Measurements from ENCODE around the gene STIM1.
"Not testable (repeated sequence)": the region's sequence is repeated elsewhere in the genome, so short reads cannot be mapped to it uniquely, and the experiment has no call there.

STIM1 gene

GRCh38 chr11:3856856-3857553 lies 1.5 kb downstream of the STIM1 start:
- no peak for DNase-seq

GRCh38 chr11:3857628-3858027 lies 2.2 kb downstream of the STIM1 start:
- no peak for DNase-seq

GRCh38 chr11:3859373-3859881 lies 4.0 kb downstream of the STIM1 start:
- DNase-seq: peak in 1 of 2 experiments; percentile 52

- no peak for DNase-seq
Observed at GRCh38 chr11:3860375-3860774, 4.9 kb downstream of the STIM1 start.

GRCh38 chr11:3860898-3861393 lies 5.5 kb downstream of the STIM1 start:
- not testable (repeated sequence) for DNase-seq

GRCh38 chr11:3861683-3862082 lies 6.2 kb downstream of the STIM1 start:
- no peak for DNase-seq

GRCh38 chr11:3865388-3866193 lies 10.1 kb downstream of the STIM1 start:
- DNase-seq: no peak

GRCh38 chr11:3866206-3866605 lies 10.7 kb downstream of the STIM1 start:
- no peak for DNase-seq

GRCh38 chr11:3866836-3867208 lies 11.4 kb downstream of the STIM1 start:
- DNase-seq: no peak

- no peak for DNase-seq
Observed at GRCh38 chr11:3867209-3868091, 12.0 kb downstream of the STIM1 start.

- DNase-seq: no peak
Observed at GRCh38 chr11:3873712-3874349, 18.4 kb downstream of the STIM1 start.

GRCh38 chr11:3876613-3877012 lies 21.1 kb downstream of the STIM1 start:
- no peak for DNase-seq

GRCh38 chr11:3877364-3878257 lies 22.1 kb downstream of the STIM1 start:
- DNase-seq: no peak

GRCh38 chr11:3878258-3878584 lies 22.8 kb downstream of the STIM1 start:
- no peak for DNase-seq

- DNase-seq: no peak
Observed at GRCh38 chr11:3879216-3879966, 23.9 kb downstream of the STIM1 start.

- DNase-seq: no peak
Observed at GRCh38 chr11:3879967-3880542, 24.6 kb downstream of the STIM1 start.

- no peak for DNase-seq
Observed at GRCh38 chr11:3880724-3881123, 25.3 kb downstream of the STIM1 start.

GRCh38 chr11:3882655-3883054 lies 27.2 kb downstream of the STIM1 start:
- no peak for DNase-seq

GRCh38 chr11:3885855-3886254 lies 30.4 kb downstream of the STIM1 start:
- no peak for DNase-seq

- DNase-seq: no peak
Observed at GRCh38 chr11:3886985-3887384, 31.5 kb downstream of the STIM1 start.
